ENCODE measurements around the gene MACROD2.
A peak's percentile ranks its signal among the peaks of the same experiment; 100 is the strongest.

The MACROD2 gene

GRCh38 chr20:15071085-15071808 is 1075.9 kb downstream of the MACROD2 start:
- DNase-seq = peak; percentile 79

GRCh38 chr20:15072316-15072715 is 1077.0 kb downstream of the MACROD2 start:
- DNase-seq = no peak

GRCh38 chr20:15075586-15075985 is 1080.3 kb downstream of the MACROD2 start:
- DNase-seq = no peak

GRCh38 chr20:15076785-15077184 is 1081.5 kb downstream of the MACROD2 start:
- DNase-seq = no peak

- no peak for DNase-seq
These were observed 1082.5 kb downstream of the MACROD2 start for GRCh38 chr20:15077733-15078250.

- DNase-seq = no peak
These were observed 1084.5 kb downstream of the MACROD2 start for GRCh38 chr20:15079594-15080340.

- peak; percentile 39 for DNase-seq
These were observed 1085.9 kb downstream of the MACROD2 start for GRCh38 chr20:15081261-15081660.

- peak; percentile 26 for DNase-seq
These were observed 1096.2 kb downstream of the MACROD2 start for GRCh38 chr20:15091421-15092037.

GRCh38 chr20:15098351-15098750 is 1103.0 kb downstream of the MACROD2 start:
- no peak for DNase-seq

- DNase-seq = no peak
These were observed 1103.8 kb downstream of the MACROD2 start for GRCh38 chr20:15099130-15099529.

- DNase-seq = peak; percentile 45
These were observed 1105.3 kb downstream of the MACROD2 start for GRCh38 chr20:15100506-15101160.

- no peak for DNase-seq
These were observed 1112.6 kb downstream of the MACROD2 start for GRCh38 chr20:15107931-15108330.

- DNase-seq = no peak
These were observed 1114.2 kb downstream of the MACROD2 start for GRCh38 chr20:15109494-15109893.

- DNase-seq = no peak
These were observed 1116.3 kb downstream of the MACROD2 start for GRCh38 chr20:15111654-15112053.

GRCh38 chr20:15113144-15113773 is 1117.9 kb downstream of the MACROD2 start:
- DNase-seq = peak; percentile 12

GRCh38 chr20:15119852-15120487 is 1124.7 kb downstream of the MACROD2 start:
- DNase-seq = no peak

GRCh38 chr20:15122613-15123012 is 1127.3 kb downstream of the MACROD2 start:
- DNase-seq = no peak

- DNase-seq = no peak
These were observed 1135.9 kb downstream of the MACROD2 start for GRCh38 chr20:15131176-15131575.

GRCh38 chr20:15138548-15139126 is 1143.3 kb downstream of the MACROD2 start:
- no peak for DNase-seq

GRCh38 chr20:15139522-15139921 is 1144.2 kb downstream of the MACROD2 start:
- DNase-seq = no peak

GRCh38 chr20:15140286-15140685 is 1145.0 kb downstream of the MACROD2 start:
- no peak for DNase-seq

Measured in fibroblast of skin of abdomen (primary cell).